Stimulated activated CD8-positive, alpha-beta memory T cell treated with anti-CD3 and anti-CD28 coated beads, Interleukin-7, amount 100 ng/mL, for 4 hours (primary cell): ENCODE results near the gene C12orf76.

Experiments used
- DNase-seq, 2 donors: peaks; one replicate each; pipeline ENCODE4 v3.0.0-alpha.2; 2020; ENCODE audit warnings: low read depth in 2 of 2

C12orf76 gene

DNA sequence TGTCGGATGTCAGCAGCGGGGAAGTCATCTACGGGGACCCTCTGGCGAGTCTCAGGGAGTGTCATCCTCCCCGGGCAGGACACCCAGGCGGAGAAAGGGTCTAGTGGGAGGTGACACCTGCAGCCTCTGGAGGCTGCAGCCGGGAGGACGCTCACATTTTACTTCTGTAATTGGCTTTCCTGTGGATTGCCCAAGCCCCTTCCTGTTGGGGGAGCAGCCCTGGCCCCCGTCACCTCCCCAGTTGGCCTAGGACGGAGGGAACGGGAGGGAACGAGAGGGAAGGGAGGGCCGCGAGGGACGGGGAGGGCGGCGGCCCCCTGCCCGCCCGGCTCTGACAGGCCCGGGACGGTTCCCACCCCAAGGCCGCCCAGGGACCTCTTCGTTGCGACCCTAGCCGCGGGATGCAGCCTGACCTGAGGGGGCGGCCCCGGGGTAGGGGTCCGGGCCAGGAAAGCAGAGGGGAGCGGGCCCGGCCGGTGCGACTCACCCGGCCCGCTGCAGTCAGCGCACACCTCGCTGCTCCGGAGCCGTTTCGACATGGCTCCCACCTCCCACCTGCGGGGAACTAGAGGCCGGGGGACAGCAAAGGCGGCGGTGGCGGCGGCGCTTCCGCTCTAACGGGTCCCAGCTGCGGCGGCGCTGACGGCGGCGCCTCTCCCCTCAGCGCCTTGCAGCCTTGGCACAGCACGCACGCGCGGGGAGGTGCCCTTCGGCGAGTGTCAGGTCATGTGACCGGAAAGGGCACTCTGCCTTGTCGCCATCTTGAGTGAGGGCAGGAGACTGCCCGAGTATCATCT, 52.4 kb downstream of the C12orf76 start, which contains the start of gene GIT2:
GIT2 (minus strand) TSS at position 683 of the 797 bp plus-strand sequence; CDS start at position 539, 144 bp downstream.
- DNase-seq, result peak; percentile 91 to 93

DNA sequence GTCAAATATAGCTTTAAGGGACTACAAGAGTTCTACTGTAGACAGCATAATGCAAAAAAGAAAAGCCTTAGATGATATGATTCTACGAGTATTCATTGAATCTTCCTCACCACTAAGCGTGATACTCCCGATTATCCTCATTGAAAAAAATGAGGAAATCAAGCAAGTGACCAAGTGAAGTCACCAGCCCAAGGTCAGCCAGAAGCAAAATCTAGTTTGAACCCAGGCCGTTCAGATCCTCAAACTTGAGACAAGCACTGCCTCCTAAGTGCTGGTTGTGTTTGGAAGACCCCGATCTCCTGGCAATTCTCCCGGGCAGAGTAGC, 53.0 kb downstream of the C12orf76 start:
- no peak for DNase-seq

- DNase-seq, result no peak
These were observed 53.7 kb downstream of the C12orf76 start for GRCh38 chr12:109994401-109995175.

GRCh38 chr12:109993091-109993490, 55.2 kb downstream of the C12orf76 start:
- DNase-seq, result no peak

DNA sequence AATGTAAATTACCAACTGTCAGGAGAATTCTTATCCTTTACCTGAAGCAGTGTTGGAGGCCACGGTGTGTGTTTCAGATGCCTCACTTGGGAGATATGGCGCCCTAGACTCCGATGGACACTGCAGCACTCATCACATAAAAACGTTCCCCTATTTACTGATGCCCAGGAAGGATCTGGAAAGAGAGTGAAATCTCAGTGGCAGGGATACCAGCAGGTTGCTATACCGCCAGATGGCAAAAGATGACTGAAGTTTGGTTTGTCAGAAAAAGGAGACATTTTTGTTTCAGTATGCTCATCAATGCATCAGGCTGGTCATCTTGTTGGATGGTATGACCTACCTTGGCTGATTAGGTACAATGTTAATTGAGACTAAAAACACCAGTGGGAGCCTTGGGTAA, 56.7 kb downstream of the C12orf76 start:
- no peak for DNase-seq
